ENCODE results near the gene PAX7.

DNA sequence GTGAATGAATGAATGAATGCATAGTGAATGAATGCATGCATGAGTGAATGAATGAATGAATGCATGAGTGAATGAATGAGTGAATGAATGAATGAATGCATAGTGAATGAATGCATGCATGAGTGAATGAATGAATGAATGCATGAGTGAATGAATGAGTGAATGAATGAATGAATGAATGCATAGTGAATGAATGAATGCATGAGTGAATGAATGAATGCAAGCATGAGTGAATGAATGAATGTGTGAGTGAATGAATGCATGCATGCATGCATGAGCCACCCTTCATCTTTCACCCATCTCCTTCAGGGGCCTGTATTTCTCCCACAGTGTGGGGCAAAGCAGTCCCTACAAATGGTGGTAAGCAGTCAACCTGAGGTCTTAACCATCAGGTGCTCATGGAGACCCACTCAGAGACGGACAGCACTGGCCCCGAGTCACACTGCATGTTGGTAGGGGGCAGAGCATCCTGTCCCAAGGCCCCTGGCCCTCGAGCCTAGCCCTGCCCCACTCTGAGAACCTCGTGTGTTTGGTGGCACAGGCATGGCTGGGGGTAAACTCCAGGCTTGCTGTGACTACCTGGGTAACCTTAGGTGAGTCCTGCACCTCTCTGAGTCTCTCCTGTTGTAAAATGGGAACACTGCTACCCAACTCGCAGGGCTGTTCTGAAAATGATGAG lies 28.0 kb upstream of the PAX7 start:
- TF ChIP-seq POLR2A (IDR thresholded peaks at IDR 0.05): no peak
- TF ChIP-seq, protein P1, sequence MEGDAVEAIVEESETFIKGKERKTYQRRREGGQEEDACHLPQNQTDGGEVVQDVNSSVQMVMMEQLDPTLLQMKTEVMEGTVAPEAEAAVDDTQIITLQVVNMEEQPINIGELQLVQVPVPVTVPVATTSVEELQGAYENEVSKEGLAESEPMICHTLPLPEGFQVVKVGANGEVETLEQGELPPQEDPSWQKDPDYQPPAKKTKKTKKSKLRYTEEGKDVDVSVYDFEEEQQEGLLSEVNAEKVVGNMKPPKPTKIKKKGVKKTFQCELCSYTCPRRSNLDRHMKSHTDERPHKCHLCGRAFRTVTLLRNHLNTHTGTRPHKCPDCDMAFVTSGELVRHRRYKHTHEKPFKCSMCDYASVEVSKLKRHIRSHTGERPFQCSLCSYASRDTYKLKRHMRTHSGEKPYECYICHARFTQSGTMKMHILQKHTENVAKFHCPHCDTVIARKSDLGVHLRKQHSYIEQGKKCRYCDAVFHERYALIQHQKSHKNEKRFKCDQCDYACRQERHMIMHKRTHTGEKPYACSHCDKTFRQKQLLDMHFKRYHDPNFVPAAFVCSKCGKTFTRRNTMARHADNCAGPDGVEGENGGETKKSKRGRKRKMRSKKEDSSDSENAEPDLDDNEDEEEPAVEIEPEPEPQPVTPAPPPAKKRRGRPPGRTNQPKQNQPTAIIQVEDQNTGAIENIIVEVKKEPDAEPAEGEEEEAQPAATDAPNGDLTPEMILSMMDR (IDR thresholded peaks at IDR 0.05): no peak
